MCF 10A (cell line): ENCODE measurements around the gene ARHGAP1. TPM values are rescaled to one million over a fixed set of nuclear protein-coding genes. Genes with fewer than 3 reads are reported as not detected.
A peak's percentile ranks its signal among the peaks of the same experiment; 100 is the strongest.

Experiments used
- BruUV-seq: library from RNA; stranded (reverse); fragments of 400-500 nt; replicated peaks from 2 replicates; lab custom pipeline; 2021; lab: Mats Ljungman, UMichigan
- CTCF ChIA-PET: fragments of 300-600 bp; sonication (Branson Sonifier 250); formaldehyde crosslinking; extraction: SDS; loops from one replicate; lab custom pipeline; 2021; ENCODE audit warnings: antibody characterized with exemption, inconsistent platforms; lab: Yijun Ruan, JAX
- POLR2A ChIA-PET: fragments of 300-600, 350-650 bp; sonication (Branson Sonifier 250); formaldehyde crosslinking; extraction: SDS; loops from one replicate; lab custom pipeline; 2020; ENCODE audit warnings: antibody characterized with exemption, inconsistent platforms; lab: Yijun Ruan, JAX
- DNase-seq: peaks from one replicate; pipeline ENCODE4 v3.0.0-alpha.2; 2018; ENCODE audit not compliant: unreplicated experiment
- H3K27ac Mint-ChIP-seq: one replicate; pipeline ENCODE4 v1.8.0; 2022; ENCODE audit warnings: mild to moderate bottlenecking, low read depth, mixed read lengths; ENCODE audit not compliant: unreplicated experiment
- H3K27me3 Mint-ChIP-seq: one replicate; pipeline ENCODE4 v1.8.0; 2022; ENCODE audit warnings: mixed read lengths; ENCODE audit not compliant: insufficient read depth, unreplicated experiment
- H3K36me3 Mint-ChIP-seq: one replicate; pipeline ENCODE4 v1.8.0; 2022; ENCODE audit warnings: mild to moderate bottlenecking, moderate library complexity, mixed read lengths; ENCODE audit not compliant: insufficient read depth, unreplicated experiment
- H3K4me1 Mint-ChIP-seq: one replicate; pipeline ENCODE4 v1.8.0; 2022; ENCODE audit warnings: mixed read lengths; ENCODE audit not compliant: insufficient read depth, unreplicated experiment
- H3K4me3 Mint-ChIP-seq: one replicate; pipeline ENCODE4 v1.8.0; 2022; ENCODE audit warnings: mild to moderate bottlenecking, moderate library complexity, mixed read lengths; ENCODE audit not compliant: unreplicated experiment
- H3K9me3 Mint-ChIP-seq: one replicate; pipeline ENCODE4 v1.8.0; 2022; ENCODE audit warnings: mixed read lengths; ENCODE audit not compliant: unreplicated experiment
- CTCF ChIP-seq: fragments of 200-600 bp; IDR thresholded peaks from one replicate; pipeline ENCODE4 v1.8.0; 2022; ENCODE audit warnings: antibody characterized with exemption, mild to moderate bottlenecking; ENCODE audit not compliant: unreplicated experiment
- intact Hi-C: fragments of 100-400 bp; cut with micrococcal nuclease; formaldehyde crosslinking; loops from 2 replicates; pipeline ENCODE4 v1.14.1; 2022
- total RNA-seq: library from RNA; stranded (reverse); gene quantifications from 2 replicates; pipeline ENCODE4 v1.2.3, GENCODE V29; 2022

ARHGAP1 gene
- total RNA-seq, 1 experiment from 2014 or later = 61.0 TPM

DNA sequence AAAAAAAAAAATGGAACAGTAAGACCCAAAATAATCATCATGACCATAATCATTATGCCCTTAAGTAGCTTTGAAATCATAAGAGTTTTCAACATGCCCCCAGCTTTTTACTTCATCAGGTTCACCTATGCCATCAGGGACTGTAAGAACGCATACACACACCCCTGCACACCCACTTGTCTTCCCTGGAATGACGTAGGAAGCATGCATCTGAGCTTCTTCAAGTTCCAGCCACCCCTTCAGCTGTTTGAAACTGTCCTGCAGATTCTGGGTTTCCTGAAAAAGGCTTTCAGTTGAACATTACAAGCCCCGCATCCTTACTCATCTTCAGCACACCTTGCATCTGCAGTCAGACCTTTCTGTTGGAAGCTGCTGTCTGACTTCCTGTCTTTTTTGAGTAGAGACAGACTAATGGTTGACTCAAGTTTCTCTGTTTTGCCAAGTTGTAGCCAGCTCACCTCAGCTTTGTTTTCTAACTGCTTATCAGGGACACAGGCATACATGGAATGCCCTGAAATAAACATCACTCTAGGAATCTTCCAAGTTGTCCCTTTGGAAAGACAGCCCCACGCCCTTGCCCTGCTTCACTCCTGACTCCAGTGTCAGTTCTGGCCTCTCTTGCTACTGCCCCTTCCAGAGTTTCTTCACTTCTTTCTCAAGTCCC is 37.0 kb downstream of the ARHGAP1 start:
- intact Hi-C loops = no loop called here
- TF ChIP-seq CTCF = no peak
- no peaks in the 10 kb centered on the region for H3K9me3 Mint-ChIP-seq
- peak overlapping the region; percentile 44 for H3K27ac Mint-ChIP-seq
- ChIA-PET POLR2A (interaction anchor here (0.6 to 4.6 kb wide), 2 partner anchors 11 to 109 kb away, joined by 4 to 14 read pairs; no protein-coding TSS in a partner anchor), CTCF (interaction anchor here (0.6 kb wide), 2 partner anchors 295 to 691 kb away, joined by 3 read pairs; no protein-coding TSS in a partner anchor)
- H3K4me3 Mint-ChIP-seq = no peak overlapping the region
- DNase-seq = no peak
- H3K36me3 Mint-ChIP-seq = peaks cover 87% of the 10 kb centered on the region
- no TSS peak for BruUV-seq
- no peaks in the 10 kb centered on the region for H3K27me3 Mint-ChIP-seq
- H3K4me1 Mint-ChIP-seq = peaks cover under 1% of the 10 kb centered on the region

DNA sequence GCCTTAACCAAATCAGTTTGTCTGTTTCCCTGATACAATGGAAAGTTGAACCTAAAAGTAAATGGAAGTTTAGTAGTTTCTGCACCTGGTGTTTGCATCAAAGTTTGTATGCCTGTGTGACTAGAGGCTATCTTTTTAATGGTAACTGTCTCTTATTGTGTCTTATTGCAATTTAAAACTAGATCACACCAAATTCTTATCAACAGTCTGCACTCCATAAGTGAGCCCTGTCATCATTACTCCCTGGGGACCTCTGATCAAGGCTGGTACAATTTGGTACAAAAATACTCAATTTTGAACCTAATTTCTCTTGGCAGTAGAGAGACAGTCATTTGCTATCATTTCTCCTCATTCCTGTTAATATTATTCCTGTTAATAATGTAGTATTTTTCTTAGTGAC is 38.1 kb downstream of the ARHGAP1 start:
- intact Hi-C loops = no loop called here
- H3K36me3 Mint-ChIP-seq = peaks cover 92% of the 10 kb centered on the region
- DNase-seq = no peak

GRCh38 chr11:46661836-46662235 is 38.6 kb downstream of the ARHGAP1 start:
- intact Hi-C loops = no loop called here
- Mint-ChIP-seq H3K27ac (no peak overlapping the region), H3K4me1 (peaks cover 12% of the 10 kb centered on the region), H3K27me3 (no peaks in the 10 kb centered on the region), H3K4me3 (no peak overlapping the region), H3K36me3 (peaks cover 94% of the 10 kb centered on the region), H3K9me3 (no peaks in the 10 kb centered on the region)
- ChIA-PET POLR2A (interaction anchor here (0.8 kb wide), 1 partner anchor 13 kb away, joined by 3 read pairs; no protein-coding TSS in a partner anchor), CTCF (interaction anchor here (1.5 kb wide), 1 partner anchor 12 kb away, joined by 5 read pairs; no protein-coding TSS in a partner anchor)
- BruUV-seq = no TSS peak
- TF ChIP-seq CTCF = no peak
- no peak for DNase-seq

More for the DNA sequence above, 38.1 kb downstream of the ARHGAP1 start:
- BruUV-seq = no TSS peak
- Mint-ChIP-seq H3K4me3 (no peak overlapping the region), H3K4me1 (peaks cover 10% of the 10 kb centered on the region), H3K27ac (no peak overlapping the region), H3K9me3 (no peaks in the 10 kb centered on the region), H3K27me3 (no peaks in the 10 kb centered on the region)
- TF ChIP-seq CTCF = no peak
- ChIA-PET POLR2A (interaction anchor here (4.6 kb wide), 1 partner anchor 12 kb away, joined by 14 read pairs; no protein-coding TSS in a partner anchor), CTCF (interaction anchor here (1.5 kb wide), 1 partner anchor 11 kb away, joined by 5 read pairs; no protein-coding TSS in a partner anchor)

- intact Hi-C loops = no loop called here
- ChIA-PET CTCF (interaction anchor here (0.6 kb wide), 1 partner anchor 11 kb away, joined by 4 read pairs; no protein-coding TSS in a partner anchor), POLR2A (interaction anchor here (0.6 to 1.7 kb wide), 7 partner anchors 11 to 187 kb away, joined by 3 to 11 read pairs (median 3); partner anchors contain the start of gene ATG13)
- Mint-ChIP-seq H3K36me3 (peaks cover 85% of the 10 kb centered on the region), H3K27ac (peak overlapping the region; percentile 70), H3K27me3 (no peaks in the 10 kb centered on the region), H3K4me1 (peaks cover 12% of the 10 kb centered on the region), H3K4me3 (no peak overlapping the region), H3K9me3 (no peaks in the 10 kb centered on the region)
- TF ChIP-seq CTCF = no peak
- DNase-seq = no peak
- no TSS peak for BruUV-seq
Observed at GRCh38 chr11:46659908-46660307, 40.5 kb downstream of the ARHGAP1 start.
